Adipose tissue (tissue), 3 donors: ENCODE data around the gene SAP30. TPM values are rescaled to one million over a fixed set of nuclear protein-coding genes. Genes with fewer than 3 reads are reported as not detected.

Experiments used
- H3K27ac ChIP-seq: one replicate; pipeline ENCODE4 v1.5.1; 2013; ENCODE audit warnings: low read depth, low read length
- WGBS, 3 donors: extraction: QIAGEN DNeasy Blood & Tissue Kit; methylation state at CpG; one replicate each; pipeline ENCODE4 v1.1.7; 2013; 5-methylcytosine and 5-hydroxymethylcytosine counted together
- polyA plus RNA-seq, 3 donors: library from polyadenylated mRNA; stranded (reverse); fragments of 200-250 nt; gene quantifications; one replicate each; pipeline ENCODE4 v1.2.3, GENCODE V29; 2013
- donor health status: healthy with polysubstance abuse.
- donor health status: Bipolar disorder and iron deficiency.
- donor health status: healthy.

The SAP30 gene
- polyA plus RNA-seq, 3 donors = 3.6 to 20.9 (median 8.5) TPM

GRCh38 chr4:173404296-173404865 lies 33.6 kb downstream of the SAP30 start:
- H3K27ac ChIP-seq = no peak overlapping the region
- 48 to 91% (median 86%) methylated on average over 3 of the region's 3 CpGs for WGBS, 3 donors

- H3K27ac ChIP-seq = no peak overlapping the region
- WGBS, 3 donors = 82 to 92% (median 89%) methylated on average over 4 of the region's 4 CpGs
Measured at GRCh38 chr4:173405840-173406606, 35.3 kb downstream of the SAP30 start.

DNA sequence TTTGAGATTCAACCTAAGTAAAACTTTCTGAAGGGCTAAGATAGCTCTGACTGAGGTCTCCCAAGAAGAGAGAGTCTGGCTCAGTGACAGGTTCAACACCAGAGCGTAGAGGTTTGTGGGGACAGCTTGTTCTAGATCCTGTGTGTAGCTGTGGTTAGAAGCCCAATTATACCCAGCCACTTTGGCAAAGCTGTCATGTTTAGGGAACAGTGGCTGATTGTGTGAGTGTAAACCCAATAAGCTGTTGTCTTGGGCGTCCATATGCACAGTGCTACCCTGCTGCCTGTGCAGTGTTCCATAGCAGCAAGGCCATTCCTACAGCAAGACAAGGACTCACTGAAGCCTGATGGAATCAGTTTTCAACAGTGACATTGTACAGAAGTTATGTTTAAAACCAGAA lies 39.3 kb downstream of the SAP30 start:
- H3K27ac ChIP-seq = no peak overlapping the region
- 45 to 48% (median 47%) methylated on average over 2 of the region's 2 CpGs for WGBS, 3 donors

DNA sequence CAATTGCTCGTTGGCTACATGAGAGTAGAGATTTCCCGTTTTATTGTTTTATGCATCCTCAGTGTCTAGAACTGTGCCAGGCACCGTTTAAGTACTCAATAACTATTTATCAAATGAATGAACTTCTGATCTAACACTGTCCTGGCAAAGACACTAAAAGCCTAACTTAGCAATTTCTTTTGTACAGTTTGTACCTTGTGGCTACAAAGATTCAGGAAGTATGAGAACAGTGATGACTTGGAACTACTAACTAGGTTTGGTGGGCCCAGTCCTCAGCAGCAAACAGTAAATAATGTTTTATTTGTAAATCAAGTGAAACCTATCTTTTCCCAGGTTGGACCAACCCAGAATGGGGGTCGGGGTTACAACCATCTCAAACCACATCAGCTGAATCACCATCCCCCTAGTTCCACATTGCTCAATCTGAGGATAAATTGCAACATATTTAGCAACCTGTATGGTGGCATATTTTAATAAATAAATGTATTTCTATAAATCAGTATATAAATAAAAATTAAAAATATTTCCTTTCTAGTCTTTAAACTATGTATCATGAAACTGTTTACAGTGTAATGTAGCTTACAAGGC lies 40.4 kb downstream of the SAP30 start:
- WGBS, 3 donors = 37 to 52% (median 45%) methylated on average over 4 of the region's 4 CpGs
- no peak overlapping the region for H3K27ac ChIP-seq

- H3K27ac ChIP-seq = no peak overlapping the region
- 41 to 75% (median 70%) methylated on average over 1 of the region's 1 CpG for WGBS, 3 donors
Measured at GRCh38 chr4:173413036-173413435, 42.3 kb downstream of the SAP30 start.

GRCh38 chr4:173414456-173414855 lies 43.7 kb downstream of the SAP30 start:
- WGBS, 3 donors = 75 to 81% (median 77%) methylated on average over 3 of the region's 3 CpGs
- H3K27ac ChIP-seq = no peak overlapping the region

GRCh38 chr4:173415092-173415491 lies 44.3 kb downstream of the SAP30 start:
- WGBS, 3 donors = 51 to 82% (median 61%) methylated on average over 3 of the region's 3 CpGs
- H3K27ac ChIP-seq = no peak overlapping the region

DNA sequence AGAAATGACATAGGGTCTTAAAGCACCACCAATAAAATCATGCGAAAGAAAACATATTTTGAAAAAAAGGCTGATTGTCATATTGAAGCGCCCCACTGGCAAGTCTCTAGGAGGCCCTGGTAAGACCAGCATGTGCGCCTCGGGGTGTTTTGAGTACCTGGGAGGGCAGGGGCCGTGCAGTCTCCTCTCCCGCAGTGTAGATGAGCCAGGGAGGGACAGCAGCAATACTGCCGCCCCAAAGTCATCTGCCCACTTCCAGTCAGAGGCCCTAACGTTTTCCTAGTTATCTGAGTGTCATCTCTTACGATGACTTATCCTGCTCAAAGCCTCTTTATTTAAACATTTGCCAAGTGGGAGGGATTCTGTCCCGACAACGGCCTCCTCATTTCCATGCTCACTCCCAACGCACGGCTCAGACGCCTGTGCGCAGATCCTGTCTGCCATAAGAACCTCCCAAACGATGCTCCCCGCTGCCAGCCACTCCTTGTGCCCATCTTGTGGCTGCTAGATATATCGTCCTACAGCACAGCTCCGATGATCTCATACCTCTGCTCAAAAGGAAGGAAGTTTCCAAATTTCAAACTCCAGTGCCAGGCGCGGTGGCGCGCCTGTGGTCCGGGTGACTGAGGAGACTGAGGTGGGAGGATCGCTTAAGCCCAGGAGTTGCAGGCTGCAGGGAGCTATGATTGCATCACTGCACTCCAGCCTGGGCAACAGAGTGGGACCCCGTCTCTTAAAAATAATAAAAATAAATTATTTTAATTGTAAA lies 45.3 kb downstream of the SAP30 start:
- 59 to 83% (median 61%) methylated on average over 26 of the region's 26 CpGs for WGBS, 3 donors
- no peak overlapping the region for H3K27ac ChIP-seq

GRCh38 chr4:173417833-173418232 lies 47.1 kb downstream of the SAP30 start:
- H3K27ac ChIP-seq = no peak overlapping the region

- H3K27ac ChIP-seq = no peak overlapping the region
- WGBS, 3 donors = 51 to 87% (median 53%) methylated on average over 3 of the region's 3 CpGs
Measured at GRCh38 chr4:173418639-173419038, 47.9 kb downstream of the SAP30 start.

DNA sequence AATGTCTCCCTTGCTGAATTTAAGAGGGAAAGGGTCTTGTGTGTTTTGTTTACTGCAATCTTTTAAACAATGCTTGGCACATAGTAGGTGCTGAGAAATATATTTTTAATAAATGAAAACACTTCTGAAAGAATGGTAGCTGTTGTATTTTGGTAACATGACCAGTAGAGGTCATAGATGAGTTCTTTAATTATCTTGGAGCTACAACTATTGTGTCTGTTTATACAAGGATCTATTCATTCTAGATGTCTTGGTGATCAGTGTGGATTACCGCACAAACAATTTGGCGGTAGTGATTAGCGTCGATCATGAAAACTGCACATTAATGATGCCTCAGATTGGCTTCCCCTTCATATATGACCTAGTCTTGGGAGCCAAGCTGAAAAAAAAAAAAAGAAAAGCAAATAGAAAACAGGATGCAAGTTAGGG lies 49.6 kb downstream of the SAP30 start:
- 8 to 39% (median 37%) methylated on average over 4 of the region's 4 CpGs for WGBS, 3 donors
- H3K27ac ChIP-seq = no peak overlapping the region

DNA sequence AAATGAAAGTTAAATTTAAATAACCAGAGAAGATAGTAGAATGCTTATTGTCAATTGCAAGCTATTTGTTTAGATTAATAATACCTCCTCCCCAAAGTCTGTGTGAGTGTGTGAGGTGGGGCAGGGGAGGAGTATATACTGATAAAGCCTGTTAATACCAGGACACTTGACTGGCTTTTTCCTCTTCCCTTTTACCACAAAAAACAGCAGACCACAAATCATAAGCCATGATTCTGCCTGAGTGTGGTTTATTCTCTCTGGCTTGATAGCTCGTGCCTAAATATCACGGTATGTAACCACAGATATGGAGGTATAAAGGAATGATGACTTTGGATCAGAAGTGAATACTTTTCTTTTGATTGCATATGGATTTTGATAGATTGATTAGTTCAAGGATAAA lies 50.0 kb downstream of the SAP30 start:
- WGBS, 3 donors = 80 to 95% (median 82%) methylated on average over 2 of the region's 2 CpGs
- H3K27ac ChIP-seq = no peak overlapping the region

- H3K27ac ChIP-seq = no peak overlapping the region
- 68 to 75% (median 73%) methylated on average over 2 of the region's 2 CpGs for WGBS, 3 donors
Measured at GRCh38 chr4:173424899-173425805, 54.4 kb downstream of the SAP30 start.

DNA sequence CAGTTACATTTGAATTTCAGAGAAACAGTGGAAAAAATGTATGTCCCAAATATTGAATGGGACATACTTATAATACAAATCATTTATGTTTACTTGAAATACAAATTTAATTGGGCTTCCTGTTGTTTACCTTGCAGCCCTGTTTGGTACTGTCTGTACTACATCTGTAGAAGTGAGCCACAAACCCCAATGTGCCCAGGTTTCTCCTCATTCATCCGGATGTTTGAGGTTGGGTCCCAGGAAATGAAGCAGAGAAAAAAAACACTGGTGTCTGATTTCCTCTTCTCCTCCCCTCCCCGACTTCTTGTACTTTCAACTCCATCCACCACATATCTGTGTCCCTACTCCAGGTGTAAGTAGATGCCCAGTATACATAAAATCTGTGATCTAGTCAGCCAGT lies 55.3 kb downstream of the SAP30 start:
- WGBS, 3 donors = 74 to 89% (median 75%) methylated on average over 2 of the region's 2 CpGs
- H3K27ac ChIP-seq = no peak overlapping the region

Other genes with a start within 250 kb of the SAP30 start
- 10 to 100 TPM in 1 of 3 donors, 1 to 10 TPM in 2; 4.7 to 11.8 (median 6.3) TPM for gene GALNT7, start 202.1 kb upstream of the SAP30 start, polyA plus RNA-seq
- 100 to 1,000 TPM in 1 of 3 donors, 10 to 100 TPM in 2; 25.7 to 165 (median 52.8) TPM for gene HMGB2, start 36.6 kb upstream of the SAP30 start, polyA plus RNA-seq
- under 1 TPM; 0.07 to 0.67 (median 0.36) TPM for gene SCRG1, start 28.2 kb downstream of the SAP30 start, polyA plus RNA-seq
- 10 to 100 TPM in 1 of 3 donors, 1 to 10 TPM in 2; 3.5 to 42.7 (median 3.8) TPM for gene HAND2, start 159.3 kb downstream of the SAP30 start, polyA plus RNA-seq